ENCODE measurements around the gene SLC48A1. TPM values are rescaled to one million over a fixed set of nuclear protein-coding genes. Genes with fewer than 3 reads are reported as not detected.
A peak's percentile ranks its signal among the peaks of the same experiment; 100 is the strongest.

The SLC48A1 gene
- total and polyA plus RNA-seq, 4 donors, result 19.7 to 51.3 (median 34.7) TPM

- Histone ChIP-seq H3K9me3 (ENCODE audit: control insufficient read depth, low read length) (no peaks in the 10 kb centered on the region), H3K27ac (ENCODE audit: low read depth in 1 of 2, low read length in 2 of 2) (no peak overlapping the region), H3K4me3 (ENCODE audit: low read length in 2 of 2) (no peak overlapping the region), H3K36me3 (ENCODE audit: control insufficient read depth in 1 of 2, insufficient read depth in 2 of 2, low read length in 1 of 2) (no peaks in the 10 kb centered on the region), H3K27me3 (ENCODE audit: control insufficient read depth in 1 of 2, insufficient read depth in 2 of 2, low read length in 1 of 2) (no peaks in the 10 kb centered on the region), H3K4me1 (ENCODE audit: control insufficient read depth in 1 of 2, insufficient read depth in 2 of 2, low read length in 2 of 2) (no peaks in the 10 kb centered on the region)
- intact Hi-C loops (cut with DNase I), result no loop called here
- ATAC-seq (ENCODE audit: low FRiP score) (no peak), DNase-seq (no peak)
- 83 to 87% methylated on average over 4 of the region's 4 CpGs for WGBS, 2 donors
Observed at GRCh38 chr12:47747126-47747525, 25.9 kb upstream of the SLC48A1 start.

- DNase-seq, result no peak
- no peaks in the 10 kb centered on the region for H3K4me1 ChIP-seq (ENCODE audit: control insufficient read depth in 1 of 2, insufficient read depth in 2 of 2, low read length in 2 of 2)
- ATAC-seq (ENCODE audit: low FRiP score), result no peak
- H3K4me3 ChIP-seq (ENCODE audit: low read length in 2 of 2), result no peak overlapping the region
- H3K27ac ChIP-seq (ENCODE audit: low read depth in 1 of 2, low read length in 2 of 2), result no peak overlapping the region
- H3K27me3 ChIP-seq (ENCODE audit: control insufficient read depth in 1 of 2, insufficient read depth in 2 of 2, low read length in 1 of 2), result no peaks in the 10 kb centered on the region
- no peaks in the 10 kb centered on the region for H3K36me3 ChIP-seq (ENCODE audit: control insufficient read depth in 1 of 2, insufficient read depth in 2 of 2, low read length in 1 of 2)
- WGBS, 2 donors, result 95 to 96% methylated on average over 14 of the region's 14 CpGs
- intact Hi-C loops (cut with DNase I), result no loop called here
- H3K9me3 ChIP-seq (ENCODE audit: control insufficient read depth, low read length), result no peaks in the 10 kb centered on the region
Observed at GRCh38 chr12:47747596-47748506, 25.2 kb upstream of the SLC48A1 start.

- DNase-seq (no peak), ATAC-seq (ENCODE audit: low FRiP score) (no peak)
- Histone ChIP-seq H3K36me3 (ENCODE audit: control insufficient read depth in 1 of 2, insufficient read depth in 2 of 2, low read length in 1 of 2) (no peaks in the 10 kb centered on the region), H3K4me1 (ENCODE audit: control insufficient read depth in 1 of 2, insufficient read depth in 2 of 2, low read length in 2 of 2) (no peaks in the 10 kb centered on the region), H3K4me3 (ENCODE audit: low read length in 2 of 2) (no peak overlapping the region), H3K27ac (ENCODE audit: low read depth in 1 of 2, low read length in 2 of 2) (no peak overlapping the region), H3K9me3 (ENCODE audit: control insufficient read depth, low read length) (no peaks in the 10 kb centered on the region), H3K27me3 (ENCODE audit: control insufficient read depth in 1 of 2, insufficient read depth in 2 of 2, low read length in 1 of 2) (no peaks in the 10 kb centered on the region)
- WGBS, 2 donors, result 94 to 100% methylated on average over 1 of the region's 1 CpG
- intact Hi-C loops (cut with DNase I), result no loop called here
Observed at GRCh38 chr12:47748507-47748828, 24.6 kb upstream of the SLC48A1 start.

GRCh38 chr12:47748899-47749298 is 24.1 kb upstream of the SLC48A1 start:
- no peaks in the 10 kb centered on the region for H3K36me3 ChIP-seq (ENCODE audit: control insufficient read depth in 1 of 2, insufficient read depth in 2 of 2, low read length in 1 of 2)
- ATAC-seq (ENCODE audit: low FRiP score), result no peak
- no peaks in the 10 kb centered on the region for H3K9me3 ChIP-seq (ENCODE audit: control insufficient read depth, low read length)
- 89 to 99% methylated on average over 3 of the region's 3 CpGs for WGBS, 2 donors
- H3K4me3 ChIP-seq (ENCODE audit: low read length in 2 of 2), result no peak overlapping the region
- H3K27me3 ChIP-seq (ENCODE audit: control insufficient read depth in 1 of 2, insufficient read depth in 2 of 2, low read length in 1 of 2), result no peaks in the 10 kb centered on the region
- no peak for DNase-seq
- no peaks in the 10 kb centered on the region for H3K4me1 ChIP-seq (ENCODE audit: control insufficient read depth in 1 of 2, insufficient read depth in 2 of 2, low read length in 2 of 2)
- H3K27ac ChIP-seq (ENCODE audit: low read depth in 1 of 2, low read length in 2 of 2), result no peak overlapping the region
- intact Hi-C loops (cut with DNase I), result no loop called here

- ATAC-seq (ENCODE audit: low FRiP score), result no peak
- no peak overlapping the region for H3K27ac ChIP-seq (ENCODE audit: low read depth in 1 of 2, low read length in 2 of 2)
- H3K9me3 ChIP-seq (ENCODE audit: control insufficient read depth, low read length), result no peaks in the 10 kb centered on the region
- H3K4me3 ChIP-seq (ENCODE audit: low read length in 2 of 2), result no peak overlapping the region
- WGBS, 2 donors, result 94 to 95% methylated on average over 10 of the region's 10 CpGs
- H3K4me1 ChIP-seq (ENCODE audit: control insufficient read depth in 1 of 2, insufficient read depth in 2 of 2, low read length in 2 of 2), result peaks cover under 1 to 2% of the 10 kb centered on the region in 2 donors
- DNase-seq, result no peak
- intact Hi-C loops (cut with DNase I), result no loop called here
- no peaks in the 10 kb centered on the region for H3K36me3 ChIP-seq (ENCODE audit: control insufficient read depth in 1 of 2, insufficient read depth in 2 of 2, low read length in 1 of 2)
- no peaks in the 10 kb centered on the region for H3K27me3 ChIP-seq (ENCODE audit: control insufficient read depth in 1 of 2, insufficient read depth in 2 of 2, low read length in 1 of 2)
Observed at GRCh38 chr12:47750229-47750798, 22.7 kb upstream of the SLC48A1 start.

GRCh38 chr12:47750916-47751470 is 22.0 kb upstream of the SLC48A1 start:
- no peaks in the 10 kb centered on the region for H3K36me3 ChIP-seq (ENCODE audit: control insufficient read depth in 1 of 2, insufficient read depth in 2 of 2, low read length in 1 of 2)
- WGBS, 2 donors, result 93 to 95% methylated on average over 18 to 19 of the region's 19 CpGs
- DNase-seq, result no peak

GRCh38 chr12:47751561-47751960 is 21.5 kb upstream of the SLC48A1 start:
- ATAC-seq (ENCODE audit: low FRiP score) (no peak), DNase-seq (no peak)
- Histone ChIP-seq H3K27ac (ENCODE audit: low read depth in 1 of 2, low read length in 2 of 2) (no peak overlapping the region), H3K4me1 (ENCODE audit: control insufficient read depth in 1 of 2, insufficient read depth in 2 of 2, low read length in 2 of 2) (peaks cover 2 to 4% of the 10 kb centered on the region in 2 donors), H3K36me3 (ENCODE audit: control insufficient read depth in 1 of 2, insufficient read depth in 2 of 2, low read length in 1 of 2) (no peaks in the 10 kb centered on the region), H3K27me3 (ENCODE audit: control insufficient read depth in 1 of 2, insufficient read depth in 2 of 2, low read length in 1 of 2) (no peaks in the 10 kb centered on the region), H3K4me3 (ENCODE audit: low read length in 2 of 2) (no peak overlapping the region), H3K9me3 (ENCODE audit: control insufficient read depth, low read length) (no peaks in the 10 kb centered on the region)
- WGBS, 2 donors, result 87% methylated on average over 9 of the region's 9 CpGs
- intact Hi-C loops (cut with DNase I), result no loop called here

More at GRCh38 chr12:47750916-47751470, 22.0 kb upstream of the SLC48A1 start:
- no peak for ATAC-seq (ENCODE audit: low FRiP score)
- Histone ChIP-seq H3K4me1 (ENCODE audit: control insufficient read depth in 1 of 2, insufficient read depth in 2 of 2, low read length in 2 of 2) (peaks cover 2 to 4% of the 10 kb centered on the region in 2 donors), H3K27me3 (ENCODE audit: control insufficient read depth in 1 of 2, insufficient read depth in 2 of 2, low read length in 1 of 2) (no peaks in the 10 kb centered on the region), H3K9me3 (ENCODE audit: control insufficient read depth, low read length) (no peaks in the 10 kb centered on the region), H3K27ac (ENCODE audit: low read depth in 1 of 2, low read length in 2 of 2) (no peak overlapping the region), H3K4me3 (ENCODE audit: low read length in 2 of 2) (no peak overlapping the region)
- intact Hi-C loops (cut with DNase I), result no loop called here

- DNase-seq, result no peak
- no peaks in the 10 kb centered on the region for H3K27me3 ChIP-seq (ENCODE audit: control insufficient read depth in 1 of 2, insufficient read depth in 2 of 2, low read length in 1 of 2)
- ATAC-seq (ENCODE audit: low FRiP score), result no peak
- intact Hi-C loops (cut with DNase I), result no loop called here
- H3K9me3 ChIP-seq (ENCODE audit: control insufficient read depth, low read length), result no peaks in the 10 kb centered on the region
- peaks cover 2 to 4% of the 10 kb centered on the region in 2 donors for H3K4me1 ChIP-seq (ENCODE audit: control insufficient read depth in 1 of 2, insufficient read depth in 2 of 2, low read length in 2 of 2)
- H3K36me3 ChIP-seq (ENCODE audit: control insufficient read depth in 1 of 2, insufficient read depth in 2 of 2, low read length in 1 of 2), result no peaks in the 10 kb centered on the region
- no peak overlapping the region for H3K4me3 ChIP-seq (ENCODE audit: low read length in 2 of 2)
- no peak overlapping the region for H3K27ac ChIP-seq (ENCODE audit: low read depth in 1 of 2, low read length in 2 of 2)
- 91 to 98% methylated on average over 4 of the region's 4 CpGs for WGBS, 2 donors
Observed at GRCh38 chr12:47752121-47752520, 20.9 kb upstream of the SLC48A1 start.

GRCh38 chr12:47752552-47752951 is 20.5 kb upstream of the SLC48A1 start:
- no peaks in the 10 kb centered on the region for H3K27me3 ChIP-seq (ENCODE audit: control insufficient read depth in 1 of 2, insufficient read depth in 2 of 2, low read length in 1 of 2)
- H3K9me3 ChIP-seq (ENCODE audit: control insufficient read depth, low read length), result no peaks in the 10 kb centered on the region
- H3K4me1 ChIP-seq (ENCODE audit: control insufficient read depth in 1 of 2, insufficient read depth in 2 of 2, low read length in 2 of 2), result peaks cover 2 to 4% of the 10 kb centered on the region in 2 donors
- no peak for ATAC-seq (ENCODE audit: low FRiP score)
- intact Hi-C loops (cut with DNase I), result no loop called here
- no peaks in the 10 kb centered on the region for H3K36me3 ChIP-seq (ENCODE audit: control insufficient read depth in 1 of 2, insufficient read depth in 2 of 2, low read length in 1 of 2)
- no peak for DNase-seq
- peak overlapping the region in 1 of 2 donors; percentile 57 for H3K27ac ChIP-seq (ENCODE audit: low read depth in 1 of 2, low read length in 2 of 2)
- H3K4me3 ChIP-seq (ENCODE audit: low read length in 2 of 2), result no peak overlapping the region
- WGBS, 2 donors, result 39 to 44% methylated on average over 7 of the region's 7 CpGs
